Activated CD4-positive, alpha-beta T cell treated with anti-CD3 and anti-CD28 coated beads for 36 hours (primary cell): Measurements from ENCODE around the gene LRBA. TPM values are rescaled to one million over a fixed set of nuclear protein-coding genes. Genes with fewer than 3 reads are reported as not detected.
"Not testable (repeated sequence)": the region's sequence is repeated elsewhere in the genome, so short reads cannot be mapped to it uniquely, and the experiment has no call there.

ENCODE experiments used
- ATAC-seq: fragments of 200-7000 bp; cut with Tn5 transposase; one replicate; pipeline ENCODE4 v1.10.0; 2021; ENCODE audit warnings: mild to moderate bottlenecking, moderate library complexity
- CTCF ChIA-PET: fragments of 350-600 bp; sonication (Branson Sonifier 250); formaldehyde crosslinking; loops from one replicate; lab custom pipeline; 2021; ENCODE audit warnings: antibody characterized with exemption; lab: Charles Lee
- POLR2A ChIA-PET: fragments of 350-600 bp; sonication (Branson Sonifier 250); formaldehyde crosslinking; loops from one replicate; lab custom pipeline; 2021; ENCODE audit warnings: antibody characterized with exemption, inconsistent platforms; lab: Charles Lee
- DNase-seq: peaks from one replicate; pipeline ENCODE4 v3.0.0-alpha.2; 2020
- H3K27ac Mint-ChIP-seq: one replicate; pipeline ENCODE4 v1.8.0; 2021; ENCODE audit warnings: mixed read lengths
- H3K27me3 Mint-ChIP-seq: one replicate; pipeline ENCODE4 v1.8.0; 2021; ENCODE audit warnings: mixed read lengths
- H3K36me3 Mint-ChIP-seq: one replicate; pipeline ENCODE4 v1.8.0; 2021; ENCODE audit warnings: low read depth, mixed read lengths
- H3K4me1 Mint-ChIP-seq: one replicate; pipeline ENCODE4 v1.8.0; 2021; ENCODE audit warnings: mixed read lengths
- H3K4me3 Mint-ChIP-seq: one replicate; pipeline ENCODE4 v1.8.0; 2021; ENCODE audit warnings: mild to moderate bottlenecking, moderate library complexity, mixed read lengths
- H3K9me3 Mint-ChIP-seq: one replicate; pipeline ENCODE4 v1.8.0; 2021; ENCODE audit warnings: low read depth, mixed read lengths
- intact Hi-C, 2 experiments: fragments of 100-400 bp; cut with DNase I in 1 of 2; cut with micrococcal nuclease in 1 of 2; formaldehyde crosslinking; loops; one replicate each; pipeline versions ENCODE4 v1.14.2 to v1.15.1; 2022 to 2024; cut with DNase I, micrococcal nuclease
- total RNA-seq, 2 experiments: library from RNA; stranded (reverse); gene quantifications; one replicate each; pipeline ENCODE4 v1.2.3, GENCODE V29; 2021

LRBA gene
- total RNA-seq, 2 experiments from 2014 or later: 56.6 to 59.2 TPM

GRCh38 chr4:150577796-150578195 is 437.3 kb downstream of the LRBA start:
- Mint-ChIP-seq H3K27ac (no peak overlapping the region), H3K4me1 (peaks cover 12% of the 10 kb centered on the region), H3K4me3 (no peak overlapping the region), H3K27me3 (no peaks in the 10 kb centered on the region), H3K9me3 (no peaks in the 10 kb centered on the region), H3K36me3 (peaks cover 30% of the 10 kb centered on the region)
- no peak for DNase-seq
- intact Hi-C loops: no loop called here
- POLR2A ChIA-PET: no interaction called here
- ATAC-seq: no peak
- CTCF ChIA-PET: no interaction called here

DNA sequence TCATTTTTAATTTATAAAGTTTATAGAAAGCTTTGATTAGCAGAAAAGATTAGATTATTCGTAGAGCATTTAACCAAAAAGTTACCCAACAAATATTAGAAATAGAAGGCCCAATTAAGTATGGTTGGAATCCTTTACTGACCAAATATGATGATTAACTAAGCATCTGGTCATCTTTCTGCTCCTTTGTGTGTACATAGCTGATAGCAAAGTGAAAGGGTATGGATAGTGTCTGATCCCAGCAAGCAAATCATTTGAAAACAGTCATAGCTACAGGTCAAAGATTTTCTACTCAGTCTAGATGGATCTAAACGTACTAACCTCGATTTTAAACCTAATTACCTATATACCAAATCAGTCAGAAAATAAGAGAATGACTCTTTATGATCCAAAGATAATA is 440.4 kb downstream of the LRBA start:
- no peaks in the 10 kb centered on the region for H3K27me3 Mint-ChIP-seq
- peaks cover 12% of the 10 kb centered on the region for H3K36me3 Mint-ChIP-seq
- H3K4me1 Mint-ChIP-seq: peaks cover 12% of the 10 kb centered on the region
- H3K4me3 Mint-ChIP-seq: no peak overlapping the region
- ChIA-PET POLR2A (no interaction called here), CTCF (no interaction called here)
- no peaks in the 10 kb centered on the region for H3K9me3 Mint-ChIP-seq
- no peak for ATAC-seq
- DNase-seq: no peak
- H3K27ac Mint-ChIP-seq: no peak overlapping the region
- intact Hi-C loops: no loop called here

GRCh38 chr4:150573534-150573933 is 441.6 kb downstream of the LRBA start:
- DNase-seq (no peak), ATAC-seq (peak; percentile 53)
- Mint-ChIP-seq H3K27ac (no peak overlapping the region), H3K9me3 (no peaks in the 10 kb centered on the region), H3K36me3 (peaks cover 8% of the 10 kb centered on the region), H3K4me3 (no peak overlapping the region), H3K4me1 (peaks cover 12% of the 10 kb centered on the region), H3K27me3 (no peaks in the 10 kb centered on the region)
- CTCF ChIA-PET: no interaction called here
- POLR2A ChIA-PET: no interaction called here
- intact Hi-C loops: no loop called here

DNA sequence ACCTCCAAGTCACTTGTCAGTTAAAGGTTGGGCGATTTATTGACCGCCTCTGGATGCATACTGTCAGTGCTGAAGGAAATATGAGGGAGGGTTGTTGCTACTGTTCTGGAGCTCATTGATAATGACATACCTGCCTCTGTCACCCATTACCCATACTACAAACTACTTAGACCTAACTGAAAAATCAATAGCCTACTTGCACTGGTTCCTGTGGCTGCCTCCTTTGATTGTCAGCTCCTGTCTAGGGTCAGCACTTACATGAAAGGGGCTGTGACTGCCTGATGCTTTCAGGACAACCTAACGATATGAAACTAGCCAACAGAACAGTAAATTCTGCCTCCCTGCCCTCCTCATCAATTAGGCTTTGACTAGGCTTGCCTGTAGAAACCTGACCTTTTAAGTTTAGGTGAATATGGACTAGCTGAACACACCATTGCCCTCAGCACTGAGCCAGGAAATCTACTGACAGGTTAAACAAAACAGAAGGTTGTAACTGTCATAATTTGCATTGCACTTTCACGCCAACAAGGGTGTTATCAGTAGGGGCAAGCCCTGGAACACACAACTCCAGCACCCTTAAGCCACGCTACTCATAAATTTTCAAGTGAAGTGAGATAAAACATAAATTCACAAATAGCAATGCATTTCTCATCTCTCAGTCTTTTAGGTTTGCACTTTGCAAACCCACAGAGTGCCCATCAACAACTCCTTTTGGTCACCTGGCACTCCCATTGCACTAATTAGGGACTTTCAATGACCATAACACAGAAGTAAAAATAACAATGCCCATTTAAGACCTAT is 442.2 kb downstream of the LRBA start:
- no peak overlapping the region for H3K27ac Mint-ChIP-seq

GRCh38 chr4:150570862-150571261 is 444.2 kb downstream of the LRBA start:
- Mint-ChIP-seq H3K9me3 (no peaks in the 10 kb centered on the region), H3K4me1 (peaks cover 12% of the 10 kb centered on the region), H3K36me3 (peaks cover 13% of the 10 kb centered on the region), H3K27ac (no peak overlapping the region), H3K4me3 (no peak overlapping the region), H3K27me3 (no peaks in the 10 kb centered on the region)
- intact Hi-C loops: no loop called here
- ATAC-seq: no peak
- no peak for DNase-seq
- CTCF ChIA-PET: interaction anchor here (0.9 kb wide), 1 partner anchor 1930 kb away, joined by 4 read pairs; no protein-coding TSS in a partner anchor
- POLR2A ChIA-PET: no interaction called here

More for the DNA sequence above, 442.2 kb downstream of the LRBA start:
- ChIA-PET CTCF (interaction anchor here (0.6 kb wide), 1 partner anchor 304 kb away, joined by 3 read pairs; no protein-coding TSS in a partner anchor), POLR2A (no interaction called here)
- DNase-seq: no peak
- H3K27me3 Mint-ChIP-seq: no peaks in the 10 kb centered on the region
- peaks cover 8% of the 10 kb centered on the region for H3K36me3 Mint-ChIP-seq
- intact Hi-C loops: no loop called here
- ATAC-seq: peak; percentile 36
- peaks cover 12% of the 10 kb centered on the region for H3K4me1 Mint-ChIP-seq
- H3K4me3 Mint-ChIP-seq: no peak overlapping the region
- H3K9me3 Mint-ChIP-seq: no peaks in the 10 kb centered on the region

DNA sequence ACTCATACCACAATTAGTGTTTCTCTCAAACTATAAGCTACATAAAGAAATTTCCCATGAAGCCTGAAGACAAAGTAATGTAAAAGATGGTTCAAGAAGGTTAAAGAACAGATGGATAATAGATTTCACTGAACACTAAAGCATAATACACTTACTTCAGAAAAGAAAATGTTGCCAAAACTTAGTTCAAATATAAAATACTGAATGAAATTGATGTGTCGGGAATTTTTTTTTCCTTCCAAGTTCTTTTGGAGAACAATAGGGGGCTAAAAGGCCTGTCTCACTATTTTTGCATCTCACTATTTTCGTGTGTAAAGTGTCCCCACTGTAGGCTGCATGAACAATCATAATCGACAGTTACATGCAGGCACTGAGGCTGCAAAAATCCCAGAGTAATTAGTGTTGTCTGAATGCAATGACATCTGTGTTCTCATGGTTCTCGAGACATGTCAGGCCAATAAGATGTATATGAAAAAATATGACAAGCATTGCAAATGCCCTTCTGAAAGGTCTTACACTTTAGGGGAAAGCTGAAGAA is 445.0 kb downstream of the LRBA start:
- ATAC-seq (no peak), DNase-seq (no peak)
- Mint-ChIP-seq H3K36me3 (peaks cover 16% of the 10 kb centered on the region), H3K9me3 (peaks cover under 1% of the 10 kb centered on the region), H3K27ac (no peak overlapping the region), H3K27me3 (no peaks in the 10 kb centered on the region), H3K4me1 (peaks cover 12% of the 10 kb centered on the region), H3K4me3 (no peak overlapping the region)
- ChIA-PET POLR2A (no interaction called here), CTCF (interaction anchor here (0.9 to 1.2 kb wide), 2 partner anchors 9 to 24 kb away, joined by 3 read pairs; no protein-coding TSS in a partner anchor)
- intact Hi-C loops: no loop called here

- H3K9me3 Mint-ChIP-seq: peaks cover 2% of the 10 kb centered on the region
- intact Hi-C loops: no loop called here
- POLR2A ChIA-PET: no interaction called here
- CTCF ChIA-PET: interaction anchor here (0.9 to 1.2 kb wide), 2 partner anchors 9 to 23 kb away, joined by 3 read pairs; no protein-coding TSS in a partner anchor
- ATAC-seq (no peak), DNase-seq (no peak)
- peaks cover 22% of the 10 kb centered on the region for H3K36me3 Mint-ChIP-seq
- no peak overlapping the region for H3K27ac Mint-ChIP-seq
- peaks cover 10% of the 10 kb centered on the region for H3K4me1 Mint-ChIP-seq
- no peak overlapping the region for H3K4me3 Mint-ChIP-seq
- no peaks in the 10 kb centered on the region for H3K27me3 Mint-ChIP-seq
Observed at GRCh38 chr4:150569384-150569987, 445.6 kb downstream of the LRBA start.

- Mint-ChIP-seq H3K27me3 (no peaks in the 10 kb centered on the region), H3K4me1 (no peaks in the 10 kb centered on the region), H3K27ac (no peak overlapping the region), H3K4me3 (no peak overlapping the region), H3K36me3 (peaks cover 30% of the 10 kb centered on the region), H3K9me3 (peaks cover 4% of the 10 kb centered on the region)
- CTCF ChIA-PET: no interaction called here
- POLR2A ChIA-PET: no interaction called here
- ATAC-seq: no peak
- DNase-seq: no peak
- intact Hi-C loops: no loop called here
Observed at GRCh38 chr4:150567070-150567469, 448.0 kb downstream of the LRBA start.

DNA sequence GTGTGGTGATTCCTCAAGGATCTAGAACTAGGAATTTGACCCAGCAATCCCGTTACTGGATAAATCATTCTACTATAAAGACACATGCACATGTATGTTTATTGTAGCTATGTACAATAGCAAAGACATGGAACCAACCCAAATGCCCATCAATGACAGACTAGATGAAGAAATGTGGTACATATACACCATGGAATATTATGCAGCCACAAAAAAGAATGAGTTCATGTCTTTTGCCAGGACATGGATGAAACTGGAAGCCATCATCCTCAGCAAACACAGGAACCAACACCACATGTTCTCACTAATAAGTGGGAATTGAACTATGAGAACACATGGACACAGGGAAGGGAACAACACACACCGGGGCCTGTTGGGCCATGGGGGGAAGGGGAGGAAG is 450.1 kb downstream of the LRBA start:
- H3K27me3 Mint-ChIP-seq, CTCF ChIA-PET, H3K9me3 Mint-ChIP-seq, H3K27ac Mint-ChIP-seq, ATAC-seq, H3K4me3 Mint-ChIP-seq, DNase-seq, H3K4me1 Mint-ChIP-seq, intact Hi-C loops, POLR2A ChIA-PET: not testable (repeated sequence)
- H3K36me3 Mint-ChIP-seq: peaks cover 34% of the 10 kb centered on the region

DNA sequence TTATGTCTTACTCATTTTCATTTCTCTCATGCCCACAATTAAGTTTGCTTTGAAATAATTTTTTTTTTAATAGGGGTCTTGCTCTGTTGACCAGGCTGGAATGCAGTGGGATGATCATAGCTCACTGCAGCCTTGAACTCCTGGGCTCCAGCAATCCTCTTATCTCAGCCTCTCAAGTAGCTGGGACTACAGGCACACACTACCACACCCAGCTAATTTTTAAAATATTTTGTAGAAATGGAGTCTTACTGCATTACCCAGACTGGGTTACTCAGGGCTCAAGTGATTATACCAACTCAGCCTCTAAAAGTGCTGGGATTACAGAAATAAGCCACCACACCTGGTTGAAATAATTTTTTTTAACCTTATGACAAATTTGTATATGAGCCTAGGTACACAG is 452.3 kb downstream of the LRBA start:
- ATAC-seq (no peak), DNase-seq (no peak)
- H3K4me3 Mint-ChIP-seq: no peak overlapping the region
- CTCF ChIA-PET: no interaction called here
- H3K9me3 Mint-ChIP-seq: peaks cover 4% of the 10 kb centered on the region
- H3K27ac Mint-ChIP-seq: no peak overlapping the region
- intact Hi-C loops: no loop called here
- H3K4me1 Mint-ChIP-seq: no peaks in the 10 kb centered on the region
- H3K36me3 Mint-ChIP-seq: peaks cover 28% of the 10 kb centered on the region
- POLR2A ChIA-PET: no interaction called here
- no peaks in the 10 kb centered on the region for H3K27me3 Mint-ChIP-seq

DNA sequence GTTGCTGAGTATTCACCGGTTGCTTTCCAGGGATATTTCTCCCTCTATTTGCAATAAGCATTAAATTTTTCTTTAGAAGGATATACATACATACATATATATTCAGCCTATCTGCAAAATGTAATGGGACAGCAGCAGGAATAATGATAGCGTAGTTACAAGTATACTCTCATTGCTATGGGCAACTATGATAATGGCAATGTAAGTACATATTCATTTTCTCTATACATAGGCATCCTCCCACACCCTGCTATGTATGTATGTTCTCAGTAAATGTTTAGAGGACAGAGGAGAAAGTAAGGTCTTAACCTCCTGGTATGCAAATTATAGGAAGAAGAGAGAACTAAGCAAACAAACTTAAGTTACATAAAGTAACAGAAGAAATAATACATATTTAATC is 452.8 kb downstream of the LRBA start:
- Mint-ChIP-seq H3K4me3 (no peak overlapping the region), H3K27ac (no peak overlapping the region), H3K27me3 (no peaks in the 10 kb centered on the region), H3K36me3 (peaks cover 25% of the 10 kb centered on the region), H3K4me1 (no peaks in the 10 kb centered on the region), H3K9me3 (peaks cover 4% of the 10 kb centered on the region)
- intact Hi-C loops: no loop called here
- DNase-seq: no peak
- no peak for ATAC-seq
- POLR2A ChIA-PET: no interaction called here
- CTCF ChIA-PET: no interaction called here
